ENCODE measurements around the gene PDIA5. TPM values are rescaled to one million over a fixed set of nuclear protein-coding genes. Genes with fewer than 3 reads are reported as not detected.
A peak's percentile ranks its signal among the peaks of the same experiment; 100 is the strongest.

Gene PDIA5
- polyA plus RNA-seq, 2 donors: 3.1 to 5.9 TPM

- Histone ChIP-seq H3K27ac (ENCODE audit: low read depth in 2 of 2, low read length in 1 of 2) (no peak overlapping the region), H3K36me3 (ENCODE audit: control insufficient read depth in 2 of 2, insufficient read depth in 2 of 2, low read length in 1 of 2) (peaks cover 0 to 11% of the 10 kb centered on the region in 2 donors), H3K4me3 (ENCODE audit: low read depth in 1 of 2, low read length in 2 of 2) (no peak overlapping the region), H3K4me1 (ENCODE audit: control insufficient read depth in 2 of 2, insufficient read depth in 2 of 2, low read length in 1 of 2) (peaks cover 0 to 3% of the 10 kb centered on the region in 2 donors), H3K27me3 (ENCODE audit: control insufficient read depth in 1 of 2, insufficient read depth in 2 of 2, low read length in 2 of 2) (no peaks in the 10 kb centered on the region), H3K9me3 (ENCODE audit: control insufficient read depth in 2 of 2, insufficient read depth in 1 of 2, low read depth in 1 of 2, low read length in 1 of 2) (no peaks in the 10 kb centered on the region)
- WGBS, 2 donors: 93 to 96% methylated on average over 9 of the region's 9 CpGs
Measured at GRCh38 chr3:123096126-123096525, 29.3 kb downstream of the PDIA5 start.

GRCh38 chr3:123096731-123097130 is 29.9 kb downstream of the PDIA5 start:
- Histone ChIP-seq H3K36me3 (ENCODE audit: control insufficient read depth in 2 of 2, insufficient read depth in 2 of 2, low read length in 1 of 2) (peaks cover 0 to 11% of the 10 kb centered on the region in 2 donors), H3K4me3 (ENCODE audit: low read depth in 1 of 2, low read length in 2 of 2) (no peak overlapping the region)
- 32 to 45% methylated on average over 11 of the region's 11 CpGs for WGBS, 2 donors

GRCh38 chr3:123098426-123099330 is 31.9 kb downstream of the PDIA5 start:
- no peak overlapping the region for H3K27ac ChIP-seq (ENCODE audit: low read depth in 2 of 2, low read length in 1 of 2)
- no peaks in the 10 kb centered on the region for H3K27me3 ChIP-seq (ENCODE audit: control insufficient read depth in 1 of 2, insufficient read depth in 2 of 2, low read length in 2 of 2)
- 77 to 82% methylated on average over 6 of the region's 6 CpGs for WGBS, 2 donors
- no peak overlapping the region for H3K4me3 ChIP-seq (ENCODE audit: low read depth in 1 of 2, low read length in 2 of 2)
- peaks cover 0 to 3% of the 10 kb centered on the region in 2 donors for H3K4me1 ChIP-seq (ENCODE audit: control insufficient read depth in 2 of 2, insufficient read depth in 2 of 2, low read length in 1 of 2)
- no peaks in the 10 kb centered on the region for H3K9me3 ChIP-seq (ENCODE audit: control insufficient read depth in 2 of 2, insufficient read depth in 1 of 2, low read depth in 1 of 2, low read length in 1 of 2)
- H3K36me3 ChIP-seq (ENCODE audit: control insufficient read depth in 2 of 2, insufficient read depth in 2 of 2, low read length in 1 of 2): peaks cover 0 to 14% of the 10 kb centered on the region in 2 donors

More at GRCh38 chr3:123096731-123097130, 29.9 kb downstream of the PDIA5 start:
- no peaks in the 10 kb centered on the region for H3K9me3 ChIP-seq (ENCODE audit: control insufficient read depth in 2 of 2, insufficient read depth in 1 of 2, low read depth in 1 of 2, low read length in 1 of 2)
- no peaks in the 10 kb centered on the region for H3K27me3 ChIP-seq (ENCODE audit: control insufficient read depth in 1 of 2, insufficient read depth in 2 of 2, low read length in 2 of 2)
- H3K27ac ChIP-seq (ENCODE audit: low read depth in 2 of 2, low read length in 1 of 2): peak overlapping the region in 1 of 2 donors; percentile 1
- peaks cover 0 to 3% of the 10 kb centered on the region in 2 donors for H3K4me1 ChIP-seq (ENCODE audit: control insufficient read depth in 2 of 2, insufficient read depth in 2 of 2, low read length in 1 of 2)

DNA sequence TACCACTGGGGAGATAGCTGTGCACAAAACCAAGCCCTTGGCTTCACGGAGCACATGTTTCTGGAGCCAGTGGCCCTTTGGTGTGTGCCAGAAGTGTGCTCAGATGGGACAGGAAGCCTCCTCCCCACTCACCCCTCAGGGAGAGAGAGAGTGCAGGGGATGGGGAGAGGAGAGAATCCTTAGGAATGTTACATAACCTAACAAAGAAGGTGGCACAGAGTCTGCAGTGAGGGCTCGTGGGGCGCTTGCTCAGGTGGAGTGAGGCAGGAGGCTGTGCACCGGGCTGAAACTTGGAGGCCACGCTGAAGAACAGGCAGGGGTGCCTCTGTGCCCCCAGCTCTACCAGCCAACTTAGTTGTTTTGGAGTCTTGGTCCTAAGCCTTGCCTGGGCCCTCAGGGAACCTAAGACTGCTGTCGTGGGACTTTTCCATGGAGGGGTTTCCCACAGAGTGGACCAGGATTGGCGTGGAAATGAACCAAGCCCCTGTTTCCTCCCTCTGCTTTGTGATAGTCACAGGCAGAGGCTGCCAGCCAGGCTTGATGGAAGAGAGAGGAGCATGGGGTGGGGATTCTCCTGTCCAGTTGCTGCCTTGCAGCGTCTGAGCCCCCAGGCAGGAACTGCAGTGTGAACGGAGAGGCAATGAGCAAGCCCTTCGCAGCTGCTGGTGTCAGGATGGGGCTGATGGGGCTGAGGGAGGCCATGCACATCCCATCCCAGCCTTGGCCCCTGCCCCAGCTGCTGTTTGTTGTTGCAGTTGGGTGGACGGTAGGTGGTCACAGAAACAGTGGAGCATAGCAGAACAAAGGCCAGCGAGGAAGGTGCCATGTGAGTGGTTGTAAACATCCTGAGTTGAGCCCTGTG is 32.7 kb downstream of the PDIA5 start:
- 85 to 87% methylated on average over 12 of the region's 12 CpGs for WGBS, 2 donors
- no peak overlapping the region for H3K27ac ChIP-seq (ENCODE audit: low read depth in 2 of 2, low read length in 1 of 2)
- H3K27me3 ChIP-seq (ENCODE audit: control insufficient read depth in 1 of 2, insufficient read depth in 2 of 2, low read length in 2 of 2): no peaks in the 10 kb centered on the region
- no peak overlapping the region for H3K4me3 ChIP-seq (ENCODE audit: low read depth in 1 of 2, low read length in 2 of 2)
- no peaks in the 10 kb centered on the region for H3K9me3 ChIP-seq (ENCODE audit: control insufficient read depth in 2 of 2, insufficient read depth in 1 of 2, low read depth in 1 of 2, low read length in 1 of 2)
- H3K36me3 ChIP-seq (ENCODE audit: control insufficient read depth in 2 of 2, insufficient read depth in 2 of 2, low read length in 1 of 2): peaks cover 0 to 14% of the 10 kb centered on the region in 2 donors
- peaks cover 0 to 5% of the 10 kb centered on the region in 2 donors for H3K4me1 ChIP-seq (ENCODE audit: control insufficient read depth in 2 of 2, insufficient read depth in 2 of 2, low read length in 1 of 2)

GRCh38 chr3:123100193-123100776 is 33.5 kb downstream of the PDIA5 start:
- Histone ChIP-seq H3K27me3 (ENCODE audit: control insufficient read depth in 1 of 2, insufficient read depth in 2 of 2, low read length in 2 of 2) (no peaks in the 10 kb centered on the region), H3K9me3 (ENCODE audit: control insufficient read depth in 2 of 2, insufficient read depth in 1 of 2, low read depth in 1 of 2, low read length in 1 of 2) (no peaks in the 10 kb centered on the region), H3K36me3 (ENCODE audit: control insufficient read depth in 2 of 2, insufficient read depth in 2 of 2, low read length in 1 of 2) (peaks cover 0 to 14% of the 10 kb centered on the region in 2 donors), H3K4me3 (ENCODE audit: low read depth in 1 of 2, low read length in 2 of 2) (no peak overlapping the region), H3K27ac (ENCODE audit: low read depth in 2 of 2, low read length in 1 of 2) (no peak overlapping the region), H3K4me1 (ENCODE audit: control insufficient read depth in 2 of 2, insufficient read depth in 2 of 2, low read length in 1 of 2) (peaks cover 0 to 6% of the 10 kb centered on the region in 2 donors)
- 92 to 97% methylated on average over 8 of the region's 8 CpGs for WGBS, 2 donors

DNA sequence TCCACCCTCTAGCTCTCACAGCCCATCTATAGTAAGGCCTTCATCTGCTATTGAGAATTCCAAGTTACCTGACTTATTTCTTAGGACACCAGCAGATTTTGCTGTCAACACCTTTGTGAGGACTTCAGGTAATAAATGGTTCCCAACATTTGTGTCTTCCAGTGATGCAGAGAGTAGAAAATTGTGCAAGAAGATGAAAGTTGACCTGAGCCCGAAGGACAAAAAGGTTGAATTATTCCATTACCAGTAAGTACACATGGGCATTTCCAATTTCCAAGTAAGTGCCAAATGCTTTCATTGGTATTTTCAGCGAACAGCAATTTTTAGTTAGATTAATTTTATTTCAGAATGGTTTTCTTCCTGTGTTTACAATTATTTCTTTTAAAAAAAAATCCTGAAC is 35.4 kb downstream of the PDIA5 start:
- Histone ChIP-seq H3K4me1 (ENCODE audit: control insufficient read depth in 2 of 2, insufficient read depth in 2 of 2, low read length in 1 of 2) (peaks cover 0 to 3% of the 10 kb centered on the region in 2 donors), H3K27me3 (ENCODE audit: control insufficient read depth in 1 of 2, insufficient read depth in 2 of 2, low read length in 2 of 2) (no peaks in the 10 kb centered on the region), H3K27ac (ENCODE audit: low read depth in 2 of 2, low read length in 1 of 2) (no peak overlapping the region), H3K36me3 (ENCODE audit: control insufficient read depth in 2 of 2, insufficient read depth in 2 of 2, low read length in 1 of 2) (peaks cover 0 to 18% of the 10 kb centered on the region in 2 donors), H3K9me3 (ENCODE audit: control insufficient read depth in 2 of 2, insufficient read depth in 1 of 2, low read depth in 1 of 2, low read length in 1 of 2) (no peaks in the 10 kb centered on the region), H3K4me3 (ENCODE audit: low read depth in 1 of 2, low read length in 2 of 2) (no peak overlapping the region)
- WGBS, 2 donors: 91 to 97% methylated on average over 2 of the region's 2 CpGs

- 81 to 84% methylated on average over 2 of the region's 2 CpGs for WGBS, 2 donors
- peaks cover 0 to 3% of the 10 kb centered on the region in 2 donors for H3K4me1 ChIP-seq (ENCODE audit: control insufficient read depth in 2 of 2, insufficient read depth in 2 of 2, low read length in 1 of 2)
- H3K27ac ChIP-seq (ENCODE audit: low read depth in 2 of 2, low read length in 1 of 2): no peak overlapping the region
- H3K27me3 ChIP-seq (ENCODE audit: control insufficient read depth in 1 of 2, insufficient read depth in 2 of 2, low read length in 2 of 2): no peaks in the 10 kb centered on the region
- no peaks in the 10 kb centered on the region for H3K9me3 ChIP-seq (ENCODE audit: control insufficient read depth in 2 of 2, insufficient read depth in 1 of 2, low read depth in 1 of 2, low read length in 1 of 2)
- peaks cover 0 to 14% of the 10 kb centered on the region in 2 donors for H3K36me3 ChIP-seq (ENCODE audit: control insufficient read depth in 2 of 2, insufficient read depth in 2 of 2, low read length in 1 of 2)
- no peak overlapping the region for H3K4me3 ChIP-seq (ENCODE audit: low read depth in 1 of 2, low read length in 2 of 2)
Measured at GRCh38 chr3:123102826-123103225, 36.0 kb downstream of the PDIA5 start.

DNA sequence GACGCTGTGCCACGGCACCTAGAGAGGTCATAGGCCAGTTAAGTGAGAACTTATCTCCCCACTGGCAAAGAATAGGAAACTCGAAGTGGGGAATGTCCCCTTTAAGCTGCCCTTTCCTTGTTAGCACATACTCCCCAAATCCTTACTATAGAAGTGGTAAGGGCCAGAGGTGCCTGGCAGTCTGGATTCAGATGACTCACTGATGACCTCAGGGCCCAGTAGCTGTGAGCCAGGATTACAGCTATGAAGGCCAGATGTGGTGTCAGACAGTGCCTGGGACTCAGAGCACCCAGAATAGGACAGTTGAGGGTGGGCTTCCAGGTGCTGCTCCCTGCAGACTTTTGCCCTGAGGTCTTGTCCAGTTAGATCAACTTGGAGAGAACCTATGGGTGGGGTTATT is 37.7 kb downstream of the PDIA5 start:
- H3K36me3 ChIP-seq (ENCODE audit: control insufficient read depth in 2 of 2, insufficient read depth in 2 of 2, low read length in 1 of 2): peaks cover 0 to 14% of the 10 kb centered on the region in 2 donors
- H3K27ac ChIP-seq (ENCODE audit: low read depth in 2 of 2, low read length in 1 of 2): no peak overlapping the region
- H3K27me3 ChIP-seq (ENCODE audit: control insufficient read depth in 1 of 2, insufficient read depth in 2 of 2, low read length in 2 of 2): no peaks in the 10 kb centered on the region
- H3K4me1 ChIP-seq (ENCODE audit: control insufficient read depth in 2 of 2, insufficient read depth in 2 of 2, low read length in 1 of 2): peaks cover 0 to 3% of the 10 kb centered on the region in 2 donors
- H3K4me3 ChIP-seq (ENCODE audit: low read depth in 1 of 2, low read length in 2 of 2): no peak overlapping the region
- no peaks in the 10 kb centered on the region for H3K9me3 ChIP-seq (ENCODE audit: control insufficient read depth in 2 of 2, insufficient read depth in 1 of 2, low read depth in 1 of 2, low read length in 1 of 2)
- 57 to 63% methylated on average over 3 of the region's 3 CpGs for WGBS, 2 donors

Data from esophagus (tissue), 2 donors.